ENCODE data around the gene SRRM1. TPM values are rescaled to one million over a fixed set of nuclear protein-coding genes. Genes with fewer than 3 reads are reported as not detected.

The SRRM1 gene
- total RNA-seq, 4 donors from 2014 or later, result 44.0 to 91.2 (median 58.1) TPM

GRCh38 chr1:24600551-24600950, 42.6 kb upstream of the SRRM1 start:
- Histone ChIP-seq H3K27ac (no peak overlapping the region), H3K4me3 (no peak overlapping the region), H3K27me3 (peaks cover 0 to 33% (median 0%) of the 10 kb centered on the region in 4 donors), H3K4me1 (peaks cover 0 to 6% (median 0%) of the 10 kb centered on the region in 3 donors), H3K36me3 (no peaks in the 10 kb centered on the region), H3K9me3 (no peaks in the 10 kb centered on the region)
- TF ChIP-seq, protein P1, sequence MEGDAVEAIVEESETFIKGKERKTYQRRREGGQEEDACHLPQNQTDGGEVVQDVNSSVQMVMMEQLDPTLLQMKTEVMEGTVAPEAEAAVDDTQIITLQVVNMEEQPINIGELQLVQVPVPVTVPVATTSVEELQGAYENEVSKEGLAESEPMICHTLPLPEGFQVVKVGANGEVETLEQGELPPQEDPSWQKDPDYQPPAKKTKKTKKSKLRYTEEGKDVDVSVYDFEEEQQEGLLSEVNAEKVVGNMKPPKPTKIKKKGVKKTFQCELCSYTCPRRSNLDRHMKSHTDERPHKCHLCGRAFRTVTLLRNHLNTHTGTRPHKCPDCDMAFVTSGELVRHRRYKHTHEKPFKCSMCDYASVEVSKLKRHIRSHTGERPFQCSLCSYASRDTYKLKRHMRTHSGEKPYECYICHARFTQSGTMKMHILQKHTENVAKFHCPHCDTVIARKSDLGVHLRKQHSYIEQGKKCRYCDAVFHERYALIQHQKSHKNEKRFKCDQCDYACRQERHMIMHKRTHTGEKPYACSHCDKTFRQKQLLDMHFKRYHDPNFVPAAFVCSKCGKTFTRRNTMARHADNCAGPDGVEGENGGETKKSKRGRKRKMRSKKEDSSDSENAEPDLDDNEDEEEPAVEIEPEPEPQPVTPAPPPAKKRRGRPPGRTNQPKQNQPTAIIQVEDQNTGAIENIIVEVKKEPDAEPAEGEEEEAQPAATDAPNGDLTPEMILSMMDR (IDR thresholded peaks at IDR 0.05), result no peak
- no peak for TF ChIP-seq POLR2A (IDR thresholded peaks at IDR 0.05)
- 49 to 73% methylated on average over 5 of the region's 5 CpGs for WGBS, 2 donors
- intact Hi-C loops (cut with DNase I), result no loop called here
- DNase-seq, result no peak

DNA sequence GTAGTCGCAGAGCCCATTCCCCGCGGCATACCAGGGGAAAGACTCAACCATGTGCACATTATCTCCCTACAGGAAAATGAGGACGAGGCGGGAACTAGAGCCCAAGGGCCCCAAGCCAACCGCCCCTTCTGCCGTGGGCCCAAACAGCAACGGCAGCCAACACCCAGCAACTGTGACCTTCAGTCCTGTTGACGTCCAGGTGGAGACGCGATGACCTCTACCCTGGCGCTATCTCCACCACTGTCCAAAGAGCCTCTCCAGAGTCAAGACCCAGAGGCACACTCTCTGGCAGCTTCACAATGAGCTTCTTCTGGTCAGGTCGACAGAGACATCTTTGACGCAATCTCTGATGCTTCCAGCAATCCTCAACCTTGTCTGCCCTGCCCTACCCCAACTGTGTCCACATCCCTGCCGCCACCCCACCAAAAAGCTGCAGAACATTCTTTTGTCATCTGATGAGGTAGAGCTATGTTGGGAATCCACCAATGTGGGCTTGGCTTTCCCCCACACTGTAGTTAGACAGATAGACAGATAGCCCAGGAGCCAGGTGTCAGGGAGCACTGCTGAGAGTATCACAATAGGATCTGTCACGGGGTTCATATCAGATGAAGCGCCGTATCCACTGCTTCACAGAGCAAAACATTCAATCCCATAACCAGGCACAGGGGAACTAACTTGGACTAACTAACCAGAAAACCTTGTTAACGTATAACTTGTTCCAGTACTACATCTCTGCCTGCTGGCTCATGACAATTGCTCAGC, 37.4 kb upstream of the SRRM1 start:
- 87 to 90% methylated on average over 12 to 15 of the region's 19 CpGs for WGBS, 2 donors
- Histone ChIP-seq H3K27me3 (peaks cover 0 to 11% (median 0%) of the 10 kb centered on the region in 4 donors), H3K36me3 (no peaks in the 10 kb centered on the region), H3K27ac (no peak overlapping the region), H3K9me3 (no peaks in the 10 kb centered on the region), H3K4me3 (no peak overlapping the region), H3K4me1 (peaks cover 0 to 6% (median 0%) of the 10 kb centered on the region in 3 donors)
- TF ChIP-seq, protein P1 (IDR thresholded peaks at IDR 0.05), result no peak
- no peak for TF ChIP-seq POLR2A (IDR thresholded peaks at IDR 0.05)
- intact Hi-C loops (cut with DNase I), result no loop called here
- DNase-seq, result no peak

DNA sequence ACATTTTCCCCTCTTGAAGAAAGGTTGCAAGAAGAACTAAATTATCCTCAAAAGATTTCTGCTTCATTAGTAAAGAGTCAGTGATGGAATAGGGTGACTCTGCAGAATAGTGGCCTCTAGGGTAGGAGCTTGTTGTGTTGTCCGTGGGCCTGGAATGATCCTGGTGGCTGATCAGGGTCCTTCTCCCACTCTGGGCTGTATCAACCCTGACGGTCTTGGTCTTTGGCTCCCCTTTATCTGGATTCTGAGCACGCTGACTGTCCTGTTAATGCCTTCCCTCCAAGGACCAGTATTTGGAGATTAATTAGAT, 36.9 kb upstream of the SRRM1 start:
- no peak for DNase-seq
- intact Hi-C loops (cut with DNase I), result no loop called here
- Histone ChIP-seq H3K4me1 (peaks cover 0 to 6% (median 0%) of the 10 kb centered on the region in 3 donors), H3K27ac (no peak overlapping the region), H3K36me3 (no peaks in the 10 kb centered on the region), H3K27me3 (peaks cover 0 to 9% (median 0%) of the 10 kb centered on the region in 4 donors), H3K4me3 (no peak overlapping the region), H3K9me3 (no peaks in the 10 kb centered on the region)
- no peak for TF ChIP-seq POLR2A (IDR thresholded peaks at IDR 0.05)
- TF ChIP-seq, protein P1 (IDR thresholded peaks at IDR 0.05), result no peak
- WGBS, 2 donors, result 76 to 90% methylated on average over 3 of the region's 3 CpGs

GRCh38 chr1:24606621-24607020, 36.5 kb upstream of the SRRM1 start:
- 65 to 92% methylated on average over 2 of the region's 2 CpGs for WGBS, 2 donors
- H3K36me3 ChIP-seq, result no peaks in the 10 kb centered on the region
- H3K27me3 ChIP-seq, result peaks cover 0 to 9% (median 0%) of the 10 kb centered on the region in 4 donors
- intact Hi-C loops (cut with DNase I), result no loop called here
- H3K4me1 ChIP-seq, result peaks cover 0 to 6% (median 0%) of the 10 kb centered on the region in 3 donors
- no peaks in the 10 kb centered on the region for H3K9me3 ChIP-seq
- DNase-seq, result no peak
- no peak overlapping the region for H3K4me3 ChIP-seq
- no peak for TF ChIP-seq POLR2A (IDR thresholded peaks at IDR 0.05)
- TF ChIP-seq, protein P1 (IDR thresholded peaks at IDR 0.05), result no peak
- no peak overlapping the region for H3K27ac ChIP-seq

DNA sequence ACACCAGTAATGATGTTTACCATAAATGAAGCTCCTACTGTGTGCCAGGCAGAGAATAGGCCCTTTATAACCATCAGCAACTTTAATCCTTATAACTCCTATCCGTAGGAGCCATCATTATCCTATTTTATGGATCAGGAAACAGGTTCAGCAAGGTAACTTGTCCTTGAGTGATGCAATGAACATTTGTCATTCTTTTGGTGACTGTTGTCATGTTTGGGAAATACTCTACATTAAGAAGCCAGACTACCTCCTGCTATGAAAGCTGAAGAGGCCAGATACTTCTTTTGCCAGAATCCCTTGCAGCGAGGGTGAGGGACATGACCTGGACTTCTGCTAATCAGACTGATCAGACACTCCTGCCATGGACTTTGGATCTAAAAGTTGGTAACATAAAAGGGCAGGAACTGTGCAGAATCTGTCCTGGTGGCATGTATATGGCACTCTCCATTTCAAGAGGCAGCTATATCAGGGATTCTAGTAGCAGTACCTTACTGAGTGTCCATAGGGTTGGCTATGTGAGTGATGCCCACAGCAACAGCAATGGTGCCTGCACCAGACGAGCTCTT, 33.1 kb upstream of the SRRM1 start:
- no peaks in the 10 kb centered on the region for H3K9me3 ChIP-seq
- TF ChIP-seq POLR2A (IDR thresholded peaks at IDR 0.05), result no peak
- TF ChIP-seq, protein P1 (IDR thresholded peaks at IDR 0.05), result no peak
- intact Hi-C loops (cut with DNase I), result no loop called here
- no peak overlapping the region for H3K4me3 ChIP-seq
- 45 to 70% methylated on average over 3 of the region's 3 CpGs for WGBS, 2 donors
- H3K36me3 ChIP-seq, result no peaks in the 10 kb centered on the region
- no peak overlapping the region for H3K27ac ChIP-seq
- H3K27me3 ChIP-seq, result peaks cover 0 to 9% (median 0%) of the 10 kb centered on the region in 4 donors
- no peaks in the 10 kb centered on the region for H3K4me1 ChIP-seq
- no peak for DNase-seq
